Measurements from ENCODE around the gene ING2.

ING2 gene

GRCh38 chr4:183556947-183557346 is 52.1 kb downstream of the ING2 start:
- no peak for DNase-seq (ENCODE audit: low read depth)
- no peak overlapping the region for H3K4me3 ChIP-seq (ENCODE audit: low read depth, low read length)
- no peak for TF ChIP-seq CTCF (IDR thresholded peaks at IDR 0.05; ENCODE audit: control insufficient read depth, extremely low read depth, insufficient read depth)

- H3K4me3 ChIP-seq (ENCODE audit: low read depth, low read length) = no peak overlapping the region
- DNase-seq (ENCODE audit: low read depth) = no peak
- no peak for TF ChIP-seq CTCF (IDR thresholded peaks at IDR 0.05; ENCODE audit: control insufficient read depth, extremely low read depth, insufficient read depth)
Observed at GRCh38 chr4:183557611-183558010, 52.8 kb downstream of the ING2 start.

- DNase-seq (ENCODE audit: low read depth) = no peak
- TF ChIP-seq CTCF (IDR thresholded peaks at IDR 0.05; ENCODE audit: control insufficient read depth, extremely low read depth, insufficient read depth) = no peak
- no peak overlapping the region for H3K4me3 ChIP-seq (ENCODE audit: low read depth, low read length)
Observed at GRCh38 chr4:183558873-183559272, 54.0 kb downstream of the ING2 start.

GRCh38 chr4:183561905-183562304 is 57.0 kb downstream of the ING2 start:
- no peak overlapping the region for H3K4me3 ChIP-seq (ENCODE audit: low read depth, low read length)
- DNase-seq (ENCODE audit: low read depth) = no peak
- TF ChIP-seq CTCF (IDR thresholded peaks at IDR 0.05; ENCODE audit: control insufficient read depth, extremely low read depth, insufficient read depth) = no peak

Data from LNCaP clone FGC (cell line).